Measurements from ENCODE around the gene TCFL5.
"Not testable (repeated sequence)": the region's sequence is repeated elsewhere in the genome, so short reads cannot be mapped to it uniquely, and the experiment has no call there.

The TCFL5 gene

GRCh38 chr20:62852841-62853240 lies 8.8 kb downstream of the TCFL5 start:
- no peak for DNase-seq

DNA sequence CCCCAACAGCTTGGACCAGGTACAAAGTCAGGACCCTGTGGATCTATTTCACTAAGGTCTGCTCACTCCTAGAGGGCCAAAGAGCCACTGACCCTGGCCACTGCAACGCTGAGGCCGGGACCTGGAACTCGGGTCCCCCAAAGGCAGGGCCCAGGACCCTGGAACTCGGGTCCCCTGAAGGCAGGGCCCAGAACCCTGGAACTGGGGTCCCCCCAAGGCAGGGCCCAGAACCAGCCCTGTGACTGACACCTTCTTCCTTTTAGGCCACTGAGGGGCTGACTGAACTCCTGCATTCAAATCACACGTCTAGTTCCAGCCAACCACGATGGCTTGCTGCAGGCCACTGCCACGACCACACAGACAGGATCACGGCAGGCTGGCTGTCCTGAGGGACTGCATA lies 9.4 kb downstream of the TCFL5 start:
- no peak for DNase-seq

GRCh38 chr20:62850333-62850974 lies 11.2 kb downstream of the TCFL5 start:
- no peak for DNase-seq

GRCh38 chr20:62849431-62849830 lies 12.2 kb downstream of the TCFL5 start:
- no peak for DNase-seq

DNA sequence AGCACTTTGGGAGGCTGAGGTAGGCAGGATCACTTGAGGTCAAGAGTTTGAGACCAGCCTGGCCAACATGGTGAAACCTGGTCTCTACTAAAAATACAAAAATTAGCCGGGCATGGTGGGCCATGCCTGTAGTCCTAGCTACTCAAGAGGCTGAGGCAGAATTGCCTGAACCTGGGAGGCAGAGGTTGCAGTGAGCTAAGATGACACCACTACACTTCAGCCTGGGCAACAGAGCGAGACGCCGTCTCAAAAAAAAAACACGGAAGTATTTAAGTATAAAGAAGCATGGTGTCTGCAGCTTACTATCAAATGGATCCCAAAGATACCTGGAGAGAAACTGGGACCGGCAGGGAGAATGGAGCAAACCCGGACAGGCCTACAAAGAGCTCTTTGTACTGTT lies 12.7 kb downstream of the TCFL5 start:
- DNase-seq = not testable (repeated sequence)

GRCh38 chr20:62846166-62846890 lies 15.3 kb downstream of the TCFL5 start:
- DNase-seq = no peak

DNA sequence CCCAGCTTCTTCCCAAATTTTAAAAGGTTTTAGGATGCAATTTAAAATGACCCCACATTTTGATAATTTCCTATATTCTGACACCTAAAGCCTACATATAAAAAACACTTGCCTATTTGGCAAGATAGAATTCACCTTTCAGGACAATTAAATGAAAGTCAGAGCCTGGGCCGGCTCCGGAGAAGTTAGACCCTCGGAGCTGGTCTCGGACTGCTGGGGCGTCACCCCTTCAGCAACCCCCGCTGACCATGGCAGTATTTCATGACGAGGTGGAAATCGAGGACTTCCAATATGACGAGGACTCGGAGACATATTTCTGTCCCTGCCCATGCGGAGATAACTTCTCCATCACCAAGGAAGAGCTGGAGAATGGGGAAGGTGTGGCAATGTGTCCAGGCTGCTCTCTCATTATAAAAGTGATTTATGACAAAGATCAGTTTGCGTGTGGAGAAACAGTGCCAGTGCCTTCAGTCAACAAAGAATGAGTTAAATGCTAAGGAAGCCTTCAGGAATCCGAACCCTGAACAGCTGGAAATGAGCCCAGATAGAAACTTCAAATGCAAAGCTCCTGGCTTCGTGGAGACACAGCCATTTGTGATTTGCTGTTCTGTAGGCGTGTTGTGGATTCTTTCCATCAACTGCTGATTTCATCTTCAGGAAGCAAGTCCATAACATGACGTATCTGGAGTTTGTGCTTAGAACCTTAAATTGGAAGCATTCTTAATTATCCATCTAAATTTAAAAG lies 16.0 kb downstream of the TCFL5 start:
- DNase-seq = no peak

DNA sequence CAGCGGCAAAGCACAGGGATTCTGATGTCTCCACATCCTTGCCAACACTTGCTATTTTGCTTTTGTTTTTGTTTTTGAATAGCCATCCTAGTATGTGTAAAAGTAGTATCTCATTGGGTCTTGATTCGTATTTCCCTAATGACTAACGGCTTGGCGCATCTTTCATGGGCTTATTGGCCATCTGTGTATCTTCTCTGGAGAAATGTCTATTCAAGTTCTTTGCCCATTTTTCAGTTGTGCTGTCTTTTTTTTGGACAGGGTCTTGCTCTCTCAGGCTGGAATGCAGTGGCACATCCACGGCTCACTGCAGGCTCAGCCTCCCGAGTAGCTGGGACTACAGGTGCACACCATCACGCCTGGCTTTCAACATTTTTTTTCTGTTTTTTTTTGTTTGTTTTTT lies 17.4 kb downstream of the TCFL5 start:
- DNase-seq = no peak

DNA sequence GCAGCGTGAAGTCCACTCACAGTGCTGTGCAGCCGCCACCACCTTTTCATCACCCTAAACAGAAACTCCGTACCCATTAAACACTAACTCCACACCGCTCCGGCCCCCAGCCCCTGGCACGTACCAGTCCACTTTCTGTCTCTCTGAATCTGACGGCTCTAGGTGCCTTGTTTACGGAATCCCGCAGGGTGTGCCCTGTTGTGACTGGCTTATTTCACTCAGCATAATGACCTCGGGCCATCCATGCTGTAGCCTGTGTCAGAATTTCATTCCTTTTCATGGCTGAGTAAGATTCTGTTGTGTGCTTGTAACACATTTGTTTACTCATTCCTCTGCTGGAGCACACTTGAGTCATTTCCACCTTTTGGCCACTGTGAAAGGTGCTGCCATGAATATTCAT lies 18.0 kb downstream of the TCFL5 start:
- no peak for DNase-seq

GRCh38 chr20:62841705-62842212 lies 19.9 kb downstream of the TCFL5 start:
- no peak for DNase-seq

GRCh38 chr20:62840244-62841197 lies 21.1 kb downstream of the TCFL5 start:
- no peak for DNase-seq

DNA sequence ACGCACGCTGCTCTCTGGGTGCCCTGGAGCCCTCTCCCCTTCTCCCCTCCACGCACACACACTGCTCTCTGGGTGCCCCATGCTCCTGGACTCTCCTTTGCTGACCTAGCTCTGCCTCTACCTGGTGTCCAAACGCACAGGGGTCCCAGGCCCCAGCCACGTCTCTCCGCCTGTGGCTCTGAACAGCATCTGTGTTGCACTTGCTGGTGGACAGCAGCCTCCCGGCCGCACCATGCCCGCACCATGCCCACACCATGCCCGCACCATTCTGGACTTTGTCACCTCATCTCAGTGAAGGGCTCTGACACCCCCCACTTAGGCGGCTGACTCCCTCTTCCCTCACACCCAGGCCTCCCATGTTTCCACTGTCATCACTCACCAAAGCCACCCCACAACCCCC lies 21.8 kb downstream of the TCFL5 start:
- no peak for DNase-seq

GRCh38 chr20:62839261-62839660 lies 22.4 kb downstream of the TCFL5 start:
- DNase-seq = no peak

DNA sequence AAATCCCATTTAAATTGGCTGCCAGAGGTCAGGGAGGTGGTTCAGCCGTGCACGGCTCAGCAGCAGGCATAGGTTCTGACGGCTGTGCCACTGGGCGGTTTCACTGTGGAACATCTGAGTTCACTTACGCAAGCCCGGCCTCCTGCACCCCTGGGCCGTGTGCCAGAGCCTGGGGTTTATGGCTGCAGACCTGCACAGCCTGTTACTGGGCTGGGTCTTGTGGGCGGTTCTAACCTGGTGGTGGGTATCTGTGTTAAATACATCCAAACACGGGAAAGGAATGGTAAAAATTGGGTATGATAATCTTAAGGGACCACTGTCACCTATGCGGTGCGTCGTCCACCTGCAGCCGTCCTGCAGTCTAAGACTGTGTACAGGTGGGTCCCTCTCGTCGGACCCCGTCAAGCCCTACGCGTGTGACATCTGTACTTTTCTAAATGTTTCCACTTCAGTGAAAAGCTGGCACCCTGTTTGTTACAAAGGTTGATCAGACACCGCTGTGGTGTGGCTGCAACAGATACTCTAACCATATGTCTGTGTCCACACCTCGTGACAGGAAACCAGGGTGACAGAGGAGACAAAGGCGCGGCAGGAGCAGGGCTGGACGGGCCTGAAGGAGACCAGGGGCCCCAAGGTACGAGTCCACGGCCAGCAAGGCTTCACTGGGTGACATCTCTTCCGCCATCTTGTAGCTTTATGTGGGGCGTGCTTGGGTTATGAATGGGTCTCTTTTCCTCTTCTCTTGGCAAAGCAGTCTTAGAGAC lies 23.3 kb downstream of the TCFL5 start:
- no peak for DNase-seq

GRCh38 chr20:62837790-62838127 lies 23.9 kb downstream of the TCFL5 start:
- DNase-seq = no peak

GRCh38 chr20:62836967-62837490 lies 24.6 kb downstream of the TCFL5 start:
- DNase-seq = no peak

- DNase-seq = no peak
Measured at GRCh38 chr20:62835931-62836861, 25.4 kb downstream of the TCFL5 start.

DNA sequence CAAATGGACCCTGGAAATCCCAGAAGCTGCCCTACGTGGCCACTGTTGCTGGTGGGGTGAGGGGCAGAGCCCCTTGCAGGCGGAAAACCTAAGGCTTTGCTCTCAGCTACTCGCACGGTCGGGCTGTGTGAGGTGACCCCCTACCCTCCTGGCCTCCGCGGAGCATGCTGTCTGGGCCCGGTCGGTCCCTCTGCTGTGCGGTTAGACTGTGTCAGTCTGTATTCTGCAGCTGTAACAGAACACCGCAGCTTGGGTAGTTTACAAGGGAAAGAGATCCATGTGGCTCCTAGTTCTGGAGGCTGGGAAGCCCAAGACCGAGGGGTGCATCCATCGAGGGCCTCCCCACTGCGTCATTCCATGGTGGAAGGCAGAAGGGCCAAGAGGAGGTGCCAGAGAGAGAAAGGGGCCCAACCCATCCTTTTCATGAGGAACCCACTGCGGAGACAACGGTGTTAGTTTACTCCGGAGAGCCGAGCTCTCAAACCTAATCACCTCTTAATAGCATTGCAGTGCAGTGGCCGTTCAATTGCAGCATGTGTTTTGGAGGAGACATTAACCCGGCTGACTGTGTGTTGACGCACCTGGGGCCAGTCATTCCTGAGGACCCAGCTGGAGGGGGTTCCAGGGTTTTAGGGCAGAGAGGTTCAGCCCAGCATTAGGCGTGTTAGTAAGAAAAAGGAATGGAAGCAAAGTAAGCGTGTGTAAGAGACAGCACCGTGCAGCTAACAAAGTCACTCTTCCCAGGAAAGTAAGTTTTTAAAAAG lies 26.5 kb downstream of the TCFL5 start:
- no peak for DNase-seq

DNA sequence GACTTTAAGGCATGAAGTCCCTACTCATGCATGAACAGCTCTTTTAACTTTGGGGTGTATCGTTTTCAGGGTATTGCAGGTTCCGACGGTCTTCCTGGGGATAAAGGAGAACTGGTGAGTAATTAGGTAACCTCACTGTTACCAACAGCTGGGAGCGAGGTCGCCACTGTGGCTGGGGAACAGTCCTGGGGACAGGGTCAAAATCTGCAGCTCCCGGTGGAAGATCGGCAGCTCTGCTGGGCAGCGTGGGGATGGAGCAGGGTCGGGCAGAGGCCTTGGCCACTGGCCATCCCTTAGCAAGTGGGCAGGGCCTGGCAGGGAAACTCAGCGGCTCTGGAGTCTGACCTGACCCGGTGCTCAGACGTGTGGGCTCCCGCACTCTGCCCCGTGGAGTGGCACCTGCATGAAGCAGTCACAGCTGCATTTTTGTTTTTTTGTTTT lies 28.7 kb downstream of the TCFL5 start:
- DNase-seq = no peak
